ENCODE measurements around the gene TMEM120B. TPM values are rescaled to one million over a fixed set of nuclear protein-coding genes. Genes with fewer than 3 reads are reported as not detected.

The TMEM120B gene
- total and polyA plus RNA-seq, 2 of the 13 experiments (the other 11 are each of a cell fraction or from before 2014, with no cell fraction given): 7.1 to 12.9 TPM

DNA sequence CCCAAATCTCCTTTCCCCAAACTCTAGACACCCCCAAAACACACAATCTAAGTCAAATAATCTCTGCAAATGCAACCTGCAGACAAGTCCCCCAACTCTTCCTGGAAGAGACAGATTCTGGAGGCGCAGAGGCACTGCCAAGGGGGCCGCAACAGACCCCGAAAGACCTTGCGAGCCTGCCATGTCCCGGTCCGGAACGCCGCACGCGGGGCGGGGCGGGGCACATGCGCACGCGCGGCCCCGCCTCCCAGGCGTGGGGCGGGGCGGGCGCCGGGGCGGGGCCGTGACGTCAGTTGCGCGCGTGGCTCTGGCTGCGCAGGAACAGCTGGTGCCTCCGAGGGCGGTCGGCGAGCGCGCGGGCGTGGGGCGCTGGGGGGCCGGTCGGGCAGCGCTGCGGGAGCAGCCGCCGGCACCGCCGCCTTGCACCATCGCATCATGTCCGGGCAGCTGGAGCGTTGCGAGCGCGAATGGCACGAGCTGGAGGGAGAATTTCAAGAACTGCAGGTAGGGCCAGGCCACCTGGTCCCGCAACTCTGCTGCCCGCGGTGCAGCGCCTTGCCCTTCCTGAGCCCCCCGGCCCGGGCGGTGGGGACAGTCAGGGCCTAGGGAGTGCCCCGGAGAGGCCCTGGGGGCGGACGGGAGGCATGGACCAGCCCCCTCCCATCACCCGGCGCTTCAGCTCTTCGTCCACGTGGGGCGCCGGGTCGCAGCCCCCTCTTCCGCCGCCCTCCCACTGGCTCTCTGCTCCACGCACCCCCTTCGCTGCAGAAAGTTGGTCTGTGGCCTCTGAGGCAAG is at the start of gene TMEM120B (continued):
- TF ChIP-seq, protein P1, sequence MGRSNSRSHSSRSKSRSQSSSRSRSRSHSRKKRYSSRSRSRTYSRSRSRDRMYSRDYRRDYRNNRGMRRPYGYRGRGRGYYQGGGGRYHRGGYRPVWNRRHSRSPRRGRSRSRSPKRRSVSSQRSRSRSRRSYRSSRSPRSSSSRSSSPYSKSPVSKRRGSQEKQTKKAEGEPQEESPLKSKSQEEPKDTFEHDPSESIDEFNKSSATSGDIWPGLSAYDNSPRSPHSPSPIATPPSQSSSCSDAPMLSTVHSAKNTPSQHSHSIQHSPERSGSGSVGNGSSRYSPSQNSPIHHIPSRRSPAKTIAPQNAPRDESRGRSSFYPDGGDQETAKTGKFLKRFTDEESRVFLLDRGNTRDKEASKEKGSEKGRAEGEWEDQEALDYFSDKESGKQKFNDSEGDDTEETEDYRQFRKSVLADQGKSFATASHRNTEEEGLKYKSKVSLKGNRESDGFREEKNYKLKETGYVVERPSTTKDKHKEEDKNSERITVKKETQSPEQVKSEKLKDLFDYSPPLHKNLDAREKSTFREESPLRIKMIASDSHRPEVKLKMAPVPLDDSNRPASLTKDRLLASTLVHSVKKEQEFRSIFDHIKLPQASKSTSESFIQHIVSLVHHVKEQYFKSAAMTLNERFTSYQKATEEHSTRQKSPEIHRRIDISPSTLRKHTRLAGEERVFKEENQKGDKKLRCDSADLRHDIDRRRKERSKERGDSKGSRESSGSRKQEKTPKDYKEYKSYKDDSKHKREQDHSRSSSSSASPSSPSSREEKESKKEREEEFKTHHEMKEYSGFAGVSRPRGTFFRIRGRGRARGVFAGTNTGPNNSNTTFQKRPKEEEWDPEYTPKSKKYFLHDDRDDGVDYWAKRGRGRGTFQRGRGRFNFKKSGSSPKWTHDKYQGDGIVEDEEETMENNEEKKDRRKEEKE (IDR thresholded peaks at IDR 0.05): no peak
- no peak for TF ChIP-seq ZNF746 (CRISPR knock-in tag; IDR thresholded peaks at IDR 0.05)
- TF ChIP-seq, protein P2, sequence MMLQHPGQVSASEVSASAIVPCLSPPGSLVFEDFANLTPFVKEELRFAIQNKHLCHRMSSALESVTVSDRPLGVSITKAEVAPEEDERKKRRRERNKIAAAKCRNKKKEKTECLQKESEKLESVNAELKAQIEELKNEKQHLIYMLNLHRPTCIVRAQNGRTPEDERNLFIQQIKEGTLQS (CRISPR knock-in tag; IDR thresholded peaks at IDR 0.05): no peak
- no peak; the same call in 1 of the 2 replicates for TF ChIP-seq MEIS2 (CRISPR knock-in tag; IDR thresholded peaks at IDR 0.05)
- TF ChIP-seq ZNF768 (CRISPR knock-in tag; IDR thresholded peaks at IDR 0.05): peak; percentile 47; the same call in 1 of the 2 replicates
- TF ChIP-seq, protein P3, sequence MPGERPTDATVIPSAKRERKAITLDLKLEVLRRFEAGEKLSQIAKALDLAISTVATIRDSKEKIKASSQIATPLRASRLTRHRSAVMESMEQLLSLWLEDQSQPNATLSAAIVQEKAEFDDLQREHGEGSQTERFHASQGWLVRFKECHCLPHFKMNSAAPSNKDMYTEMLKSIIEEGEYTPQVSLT (CRISPR knock-in tag; IDR thresholded peaks at IDR 0.05; ENCODE audit: borderline replicate concordance, low read depth): no peak
- no peak for TF ChIP-seq FOXM1 (CRISPR knock-in tag; IDR thresholded peaks at IDR 0.05)
- TF ChIP-seq, protein P4, sequence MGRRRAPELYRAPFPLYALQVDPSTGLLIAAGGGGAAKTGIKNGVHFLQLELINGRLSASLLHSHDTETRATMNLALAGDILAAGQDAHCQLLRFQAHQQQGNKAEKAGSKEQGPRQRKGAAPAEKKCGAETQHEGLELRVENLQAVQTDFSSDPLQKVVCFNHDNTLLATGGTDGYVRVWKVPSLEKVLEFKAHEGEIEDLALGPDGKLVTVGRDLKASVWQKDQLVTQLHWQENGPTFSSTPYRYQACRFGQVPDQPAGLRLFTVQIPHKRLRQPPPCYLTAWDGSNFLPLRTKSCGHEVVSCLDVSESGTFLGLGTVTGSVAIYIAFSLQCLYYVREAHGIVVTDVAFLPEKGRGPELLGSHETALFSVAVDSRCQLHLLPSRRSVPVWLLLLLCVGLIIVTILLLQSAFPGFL (CRISPR knock-in tag; IDR thresholded peaks at IDR 0.05): no peak
- TF ChIP-seq SMAD9 (CRISPR knock-in tag; IDR thresholded peaks at IDR 0.05): no peak
- no peak for TF ChIP-seq ZNF17 (CRISPR knock-in tag; IDR thresholded peaks at IDR 0.05)
- TF ChIP-seq, protein P5, sequence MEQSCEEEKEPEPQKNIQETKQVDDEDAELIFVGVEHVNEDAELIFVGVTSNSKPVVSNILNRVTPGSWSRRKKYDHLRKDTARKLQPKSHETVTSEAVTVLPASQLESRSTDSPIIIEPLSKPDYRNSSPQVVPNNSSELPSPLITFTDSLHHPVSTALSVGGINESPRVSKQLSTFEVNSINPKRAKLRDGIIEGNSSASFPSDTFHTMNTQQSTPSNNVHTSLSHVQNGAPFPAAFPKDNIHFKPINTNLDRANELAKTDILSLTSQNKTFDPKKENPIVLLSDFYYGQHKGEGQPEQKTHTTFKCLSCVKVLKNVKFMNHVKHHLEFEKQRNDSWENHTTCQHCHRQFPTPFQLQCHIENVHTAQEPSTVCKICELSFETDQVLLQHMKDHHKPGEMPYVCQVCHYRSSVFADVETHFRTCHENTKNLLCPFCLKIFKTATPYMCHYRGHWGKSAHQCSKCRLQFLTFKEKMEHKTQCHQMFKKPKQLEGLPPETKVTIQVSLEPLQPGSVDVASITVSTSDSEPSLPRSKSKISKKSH (CRISPR knock-in tag; IDR thresholded peaks at IDR 0.05; ENCODE audit: borderline replicate concordance): 0 out of 2 replicates have a peak, but pooled peaks have one; percentile 15
- TF ChIP-seq HOXA7 (CRISPR knock-in tag; IDR thresholded peaks at IDR 0.05): no peak
- TF ChIP-seq, protein P6, sequence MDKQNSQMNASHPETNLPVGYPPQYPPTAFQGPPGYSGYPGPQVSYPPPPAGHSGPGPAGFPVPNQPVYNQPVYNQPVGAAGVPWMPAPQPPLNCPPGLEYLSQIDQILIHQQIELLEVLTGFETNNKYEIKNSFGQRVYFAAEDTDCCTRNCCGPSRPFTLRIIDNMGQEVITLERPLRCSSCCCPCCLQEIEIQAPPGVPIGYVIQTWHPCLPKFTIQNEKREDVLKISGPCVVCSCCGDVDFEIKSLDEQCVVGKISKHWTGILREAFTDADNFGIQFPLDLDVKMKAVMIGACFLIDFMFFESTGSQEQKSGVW (CRISPR knock-in tag; IDR thresholded peaks at IDR 0.05; ENCODE audit: borderline replicate concordance): no peak
- no peak for TF ChIP-seq ZNF235 (CRISPR knock-in tag; IDR thresholded peaks at IDR 0.05; ENCODE audit: borderline replicate concordance)
- no peak for TF ChIP-seq MIXL1 (CRISPR knock-in tag; IDR thresholded peaks at IDR 0.05)
- TF ChIP-seq RBFOX2 (IDR thresholded peaks at IDR 0.05; ENCODE audit: low read depth, low read length): peak; percentile 66; the same call in 1 of the 2 replicates
- TF ChIP-seq NRL (CRISPR knock-in tag; IDR thresholded peaks at IDR 0.05; ENCODE audit: borderline replicate concordance): 0 out of 2 replicates have a peak, but pooled peaks have one; percentile 10
- TF ChIP-seq, protein P7, sequence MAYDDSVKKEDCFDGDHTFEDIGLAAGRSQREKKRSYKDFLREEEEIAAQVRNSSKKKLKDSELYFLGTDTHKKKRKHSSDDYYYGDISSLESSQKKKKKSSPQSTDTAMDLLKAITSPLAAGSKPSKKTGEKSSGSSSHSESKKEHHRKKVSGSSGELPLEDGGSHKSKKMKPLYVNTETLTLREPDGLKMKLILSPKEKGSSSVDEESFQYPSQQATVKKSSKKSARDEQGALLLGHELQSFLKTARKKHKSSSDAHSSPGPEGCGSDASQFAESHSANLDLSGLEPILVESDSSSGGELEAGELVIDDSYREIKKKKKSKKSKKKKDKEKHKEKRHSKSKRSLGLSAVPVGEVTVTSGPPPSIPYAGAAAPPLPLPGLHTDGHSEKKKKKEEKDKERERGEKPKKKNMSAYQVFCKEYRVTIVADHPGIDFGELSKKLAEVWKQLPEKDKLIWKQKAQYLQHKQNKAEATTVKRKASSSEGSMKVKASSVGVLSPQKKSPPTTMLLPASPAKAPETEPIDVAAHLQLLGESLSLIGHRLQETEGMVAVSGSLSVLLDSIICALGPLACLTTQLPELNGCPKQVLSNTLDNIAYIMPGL (CRISPR knock-in tag; IDR thresholded peaks at IDR 0.05; ENCODE audit: borderline replicate concordance in 1 of 2, low read depth in 1 of 2): peak in 1 of 2 experiments; percentile 26; a peak in 1 of 4 replicates
- TF ChIP-seq ZNF678 (CRISPR knock-in tag; IDR thresholded peaks at IDR 0.05): 0 out of 2 replicates have a peak, but pooled peaks have one; percentile 11
